Measurements from ENCODE around the gene KSR1. TPM values are rescaled to one million over a fixed set of nuclear protein-coding genes. Genes with fewer than 3 reads are reported as not detected.

The KSR1 gene
- total and polyA plus RNA-seq, 2 of the 4 experiments (the other 2 are of a cell fraction), result 12.5 to 21.9 TPM

DNA sequence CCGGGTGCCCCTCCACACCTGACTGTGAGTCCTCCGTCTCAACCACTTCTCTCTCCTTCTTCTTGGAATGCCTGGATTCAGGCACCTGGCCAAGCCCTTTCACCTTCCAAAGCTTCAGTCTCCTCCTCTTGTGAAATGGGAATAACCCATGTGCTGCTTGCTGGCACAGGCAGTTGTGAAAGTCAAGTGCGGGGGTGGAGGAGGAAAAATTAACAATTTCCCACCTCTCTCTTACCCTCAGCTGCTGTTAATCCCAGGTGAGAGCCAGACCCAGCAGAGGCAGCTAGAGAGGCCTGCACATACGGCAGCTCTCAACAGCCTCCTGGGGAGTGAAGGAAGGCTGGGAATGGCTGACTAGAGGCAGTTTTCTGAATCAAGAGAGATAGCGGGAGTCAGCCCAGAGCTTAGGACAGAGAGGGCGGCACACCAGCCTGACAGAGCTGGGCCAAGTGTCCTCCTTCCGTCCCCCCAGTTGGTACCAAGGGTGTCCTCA lies 96.8 kb downstream of the KSR1 start:
- intact Hi-C loops (cut with micrococcal nuclease) (no loop called here), in situ Hi-C loops (cut with MboI; ENCODE audit: low sequenced_read_pairs) (no loop called here)

More for the DNA sequence above, 96.8 kb downstream of the KSR1 start:
- H3K23ac ChIP-seq (ENCODE audit: low read depth, low read length), result peak overlapping the region; percentile 47; the same call in 1 of the 2 replicates
- no peak overlapping the region for H3K4me3 ChIP-seq (ENCODE audit: insufficient read depth, low read depth, low read length)
- H3K18ac ChIP-seq (ENCODE audit: low read depth, low read length), result peak overlapping the region; percentile 33; the same call in 1 of the 2 replicates
- no peak overlapping the region for H3K56ac ChIP-seq (ENCODE audit: extremely low read depth, insufficient read depth, low read length)
- H4K20me1 ChIP-seq (ENCODE audit: insufficient read depth, low read length), result peaks cover 17% of the 10 kb centered on the region; the same call in 1 of the 2 replicates
- no peak for ATAC-seq (ENCODE audit: low read depth)
- BruUV-seq (replicated peaks), result no TSS peak
- dilution Hi-C loops (cut with HindIII; ENCODE audit: low sequenced_read_pairs, unreplicated experiment), result no loop called here
- peak overlapping the region; percentile 34 for H2BK5ac ChIP-seq (ENCODE audit: low read depth, low read length, poor library complexity, severe bottlenecking)
- CTCF ChIA-PET, result interaction anchor here (0.8 to 1.1 kb wide), 2 partner anchors 15 to 107 kb away, joined by 3 read pairs; no protein-coding TSS in a partner anchor
- no peak overlapping the region for H3K4me2 ChIP-seq (ENCODE audit: low read depth, low read length)
- no CpG with 5 or more reads among the region's 7 CpGs for WGBS, 2 experiments (ENCODE audit: extremely low coverage in 2 of 2, insufficient read length in 1 of 2)
- POLR2A ChIA-PET (ENCODE audit: unreplicated experiment), result no interaction called here
- H3K27me3 ChIP-seq (ENCODE audit: control insufficient read depth, insufficient read depth, low read length), result no peaks in the 10 kb centered on the region
- peaks cover 29% of the 10 kb centered on the region for H3K9me1 ChIP-seq (ENCODE audit: insufficient read depth, low read length)
- TF ChIP-seq FOS (IDR thresholded peaks at IDR 0.05; ENCODE audit: low read depth, low read length), result no peak
- TF ChIP-seq, protein P1, sequence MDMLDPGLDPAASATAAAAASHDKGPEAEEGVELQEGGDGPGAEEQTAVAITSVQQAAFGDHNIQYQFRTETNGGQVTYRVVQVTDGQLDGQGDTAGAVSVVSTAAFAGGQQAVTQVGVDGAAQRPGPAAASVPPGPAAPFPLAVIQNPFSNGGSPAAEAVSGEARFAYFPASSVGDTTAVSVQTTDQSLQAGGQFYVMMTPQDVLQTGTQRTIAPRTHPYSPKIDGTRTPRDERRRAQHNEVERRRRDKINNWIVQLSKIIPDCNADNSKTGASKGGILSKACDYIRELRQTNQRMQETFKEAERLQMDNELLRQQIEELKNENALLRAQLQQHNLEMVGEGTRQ (IDR thresholded peaks at IDR 0.05; ENCODE audit: low read depth, low read length), result no peak
- no peak for TF ChIP-seq POLR2A (IDR thresholded peaks at IDR 0.05; ENCODE audit: low read depth, low read length)
- TF ChIP-seq RCOR1 (IDR thresholded peaks at IDR 0.05; ENCODE audit: insufficient replicate concordance, low read length), result no peak
- no peak for TF ChIP-seq CHD1 (IDR thresholded peaks at IDR 0.05; ENCODE audit: low read depth, low read length)
- TF ChIP-seq SMC3 (IDR thresholded peaks at IDR 0.05; ENCODE audit: low read depth, low read length), result no peak
- TF ChIP-seq RAD21 (IDR thresholded peaks at IDR 0.05; ENCODE audit: low read length), result no peak
- TF ChIP-seq, protein P2, sequence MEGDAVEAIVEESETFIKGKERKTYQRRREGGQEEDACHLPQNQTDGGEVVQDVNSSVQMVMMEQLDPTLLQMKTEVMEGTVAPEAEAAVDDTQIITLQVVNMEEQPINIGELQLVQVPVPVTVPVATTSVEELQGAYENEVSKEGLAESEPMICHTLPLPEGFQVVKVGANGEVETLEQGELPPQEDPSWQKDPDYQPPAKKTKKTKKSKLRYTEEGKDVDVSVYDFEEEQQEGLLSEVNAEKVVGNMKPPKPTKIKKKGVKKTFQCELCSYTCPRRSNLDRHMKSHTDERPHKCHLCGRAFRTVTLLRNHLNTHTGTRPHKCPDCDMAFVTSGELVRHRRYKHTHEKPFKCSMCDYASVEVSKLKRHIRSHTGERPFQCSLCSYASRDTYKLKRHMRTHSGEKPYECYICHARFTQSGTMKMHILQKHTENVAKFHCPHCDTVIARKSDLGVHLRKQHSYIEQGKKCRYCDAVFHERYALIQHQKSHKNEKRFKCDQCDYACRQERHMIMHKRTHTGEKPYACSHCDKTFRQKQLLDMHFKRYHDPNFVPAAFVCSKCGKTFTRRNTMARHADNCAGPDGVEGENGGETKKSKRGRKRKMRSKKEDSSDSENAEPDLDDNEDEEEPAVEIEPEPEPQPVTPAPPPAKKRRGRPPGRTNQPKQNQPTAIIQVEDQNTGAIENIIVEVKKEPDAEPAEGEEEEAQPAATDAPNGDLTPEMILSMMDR (conservative IDR thresholded peaks at IDR 0.05; ENCODE audit: low read depth, low read length), result no peak
- TF ChIP-seq, protein P3, sequence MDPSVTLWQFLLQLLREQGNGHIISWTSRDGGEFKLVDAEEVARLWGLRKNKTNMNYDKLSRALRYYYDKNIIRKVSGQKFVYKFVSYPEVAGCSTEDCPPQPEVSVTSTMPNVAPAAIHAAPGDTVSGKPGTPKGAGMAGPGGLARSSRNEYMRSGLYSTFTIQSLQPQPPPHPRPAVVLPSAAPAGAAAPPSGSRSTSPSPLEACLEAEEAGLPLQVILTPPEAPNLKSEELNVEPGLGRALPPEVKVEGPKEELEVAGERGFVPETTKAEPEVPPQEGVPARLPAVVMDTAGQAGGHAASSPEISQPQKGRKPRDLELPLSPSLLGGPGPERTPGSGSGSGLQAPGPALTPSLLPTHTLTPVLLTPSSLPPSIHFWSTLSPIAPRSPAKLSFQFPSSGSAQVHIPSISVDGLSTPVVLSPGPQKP (IDR thresholded peaks at IDR 0.05; ENCODE audit: borderline replicate concordance, low read depth, low read length), result no peak
- no peak for TF ChIP-seq BHLHE40 (IDR thresholded peaks at IDR 0.05; ENCODE audit: low read depth, low read length)
- no peak for TF ChIP-seq NFE2L2 (IDR thresholded peaks at IDR 0.05; ENCODE audit: low read depth, low read length)
- H3K9me3 ChIP-seq (ENCODE audit: control insufficient read depth, insufficient read depth, low read length), result no peaks in the 10 kb centered on the region
- H4K91ac ChIP-seq (ENCODE audit: insufficient read depth, low read depth, low read length), result peak overlapping the region; percentile 81
- H2AK5ac ChIP-seq (ENCODE audit: low read depth, low read length), result peak overlapping the region; percentile 92
- no peak overlapping the region; the same call in 1 of the 2 replicates for H3K27ac ChIP-seq (ENCODE audit: insufficient read depth, low read length)
- peak overlapping the region; percentile 28; the same call in 1 of the 2 replicates for H4K5ac ChIP-seq (ENCODE audit: low read depth, low read length)
- peaks cover 34 to 85% of the 10 kb centered on the region in 2 experiments for H3K79me1 ChIP-seq (ENCODE audit: low read depth in 1 of 2, low read length in 2 of 2)
- DNase-seq, result no peak
- no peak overlapping the region for H3K9ac ChIP-seq (ENCODE audit: low read depth, low read length)
- peak overlapping the region; percentile 9 for H2AK9ac ChIP-seq (replicated peaks; ENCODE audit: low read depth, low read length, poor library complexity)
- peak overlapping the region; percentile 83 for H3K4ac ChIP-seq (ENCODE audit: low read depth, low read length)
- H3K14ac ChIP-seq (replicated peaks; ENCODE audit: low read depth, low read length), result peak overlapping the region; percentile 37
- H3K36me3 ChIP-seq (ENCODE audit: control insufficient read depth, insufficient read depth, low read length), result peaks cover 23% of the 10 kb centered on the region
- H2BK20ac ChIP-seq (ENCODE audit: low read depth, low read length), result peak overlapping the region; percentile 71
- H2AFZ ChIP-seq (replicated peaks; ENCODE audit: low read length, poor library complexity), result no peak overlapping the region
- peak overlapping the region in 1 of 2 experiments; percentile 34; a peak in 1 of 4 replicates for H4K8ac ChIP-seq (ENCODE audit: low read depth in 2 of 2, low read length in 2 of 2)
- peaks cover 30% of the 10 kb centered on the region for H3K4me1 ChIP-seq (ENCODE audit: control insufficient read depth, insufficient read depth, low read length)
- peak overlapping the region; percentile 53; the same call in 1 of the 3 replicates for H2BK15ac ChIP-seq (ENCODE audit: low read depth, low read length)
- H2BK120ac ChIP-seq (ENCODE audit: low read depth, low read length), result peak overlapping the region; percentile 78
